Thoracic aorta (tissue), 2 donors: ENCODE results near the gene STX8. TPM values are rescaled to one million over a fixed set of nuclear protein-coding genes. Genes with fewer than 3 reads are reported as not detected.

Experiments
- ATAC-seq: fragments of 150-250 bp; one replicate; pipeline ENCODE4 v1.8.0; 2017; ENCODE audit warnings: low read depth; ENCODE audit not compliant: insufficient number of reproducible peaks, low FRiP score
- DNase-seq: peaks from one replicate; pipeline ENCODE4 v3.0.0-alpha.2; 2020; ENCODE audit warnings: low spot score
- H3K27ac ChIP-seq, 2 donors: fragments of 200-600 bp; sonication (generic); 1 replicate in 1 of 2; 2 replicates in 1 of 2; pipeline ENCODE4 v1.5.1; 2016; ENCODE audit warnings: mild to moderate bottlenecking in 2 of 2, moderate library complexity in 2 of 2
- H3K27me3 ChIP-seq: fragments of 200-600 bp; sonication (generic); replicated peaks from 2 replicates; pipeline ENCODE4 v1.6.0; 2016; ENCODE audit warnings: mild to moderate bottlenecking; ENCODE audit not compliant: insufficient read depth
- H3K36me3 ChIP-seq: fragments of 200-600 bp; sonication (generic); one replicate; pipeline ENCODE4 v1.5.1; 2016
- H3K4me1 ChIP-seq, 2 donors: fragments of 200-600 bp; sonication (generic); 1 replicate in 1 of 2; 2 replicates in 1 of 2; pipeline versions ENCODE4 v1.5.1 to v1.6.0; 2016; ENCODE audit warnings: low read depth in 2 of 2, mild to moderate bottlenecking in 1 of 2; ENCODE audit not compliant: control insufficient read depth in 1 of 2
- H3K4me3 ChIP-seq: fragments of 200-600 bp; sonication (generic); 2 replicates; pipeline ENCODE4 v1.5.1; 2016; ENCODE audit warnings: mild to moderate bottlenecking
- H3K9me3 ChIP-seq: fragments of 200-600 bp; sonication (generic); 2 replicates; pipeline ENCODE4 v1.5.1; 2016
- CTCF ChIP-seq: fragments of 200-600 bp; sonication (generic); IDR thresholded peaks from one replicate; pipeline ENCODE4 v1.5.1; 2019; ENCODE audit warnings: antibody characterized with exemption
- total RNA-seq, 2 donors: library from RNA; depleted of rRNA; stranded (reverse); fragments of >200 nt; gene quantifications; one replicate each; pipeline versions ENCODE4 v1.1.0 to v1.2.3, GENCODE V29; 2016

STX8 gene
- total RNA-seq, 2 donors from 2014 or later, result 93.9 to 99.8 TPM

- no peak for DNase-seq
- H3K4me1 ChIP-seq, result no peaks in the 10 kb centered on the region
- H3K27me3 ChIP-seq, result no peaks in the 10 kb centered on the region
- ATAC-seq, result no peak
- H3K27ac ChIP-seq, result no peak overlapping the region
- H3K4me3 ChIP-seq, result no peak overlapping the region
- no peaks in the 10 kb centered on the region for H3K36me3 ChIP-seq
- no peaks in the 10 kb centered on the region for H3K9me3 ChIP-seq
- TF ChIP-seq CTCF, result no peak
Measured at GRCh38 chr17:9371019-9371418, 204.6 kb downstream of the STX8 start.

- ATAC-seq, result no peak
Measured at GRCh38 chr17:9370467-9370866, 205.2 kb downstream of the STX8 start.

GRCh38 chr17:9368631-9369030 is 207.0 kb downstream of the STX8 start:
- no peak overlapping the region for H3K4me3 ChIP-seq
- no peak for TF ChIP-seq CTCF
- H3K27me3 ChIP-seq, result no peaks in the 10 kb centered on the region
- no peak overlapping the region for H3K27ac ChIP-seq
- no peak for DNase-seq
- no peak for ATAC-seq
- H3K4me1 ChIP-seq, result peaks cover 0 to 8% of the 10 kb centered on the region in 2 donors
- no peaks in the 10 kb centered on the region for H3K9me3 ChIP-seq
- H3K36me3 ChIP-seq, result no peaks in the 10 kb centered on the region

More at GRCh38 chr17:9370467-9370866, 205.2 kb downstream of the STX8 start:
- H3K4me3 ChIP-seq, result no peak overlapping the region
- no peak for DNase-seq
- H3K27ac ChIP-seq, result no peak overlapping the region
- no peak for TF ChIP-seq CTCF
- H3K9me3 ChIP-seq, result no peaks in the 10 kb centered on the region
- peaks cover 0 to 2% of the 10 kb centered on the region in 2 donors for H3K4me1 ChIP-seq
- H3K27me3 ChIP-seq, result no peaks in the 10 kb centered on the region
- H3K36me3 ChIP-seq, result no peaks in the 10 kb centered on the region

- no peak for ATAC-seq
- Histone ChIP-seq H3K27ac (no peak overlapping the region), H3K4me3 (no peak overlapping the region), H3K36me3 (no peaks in the 10 kb centered on the region), H3K9me3 (no peaks in the 10 kb centered on the region), H3K4me1 (peaks cover 0 to 8% of the 10 kb centered on the region in 2 donors), H3K27me3 (no peaks in the 10 kb centered on the region)
- no peak for TF ChIP-seq CTCF
- DNase-seq, result no peak
Measured at GRCh38 chr17:9367156-9367555, 208.5 kb downstream of the STX8 start.

- Histone ChIP-seq H3K4me3 (no peak overlapping the region), H3K27ac (no peak overlapping the region), H3K27me3 (no peaks in the 10 kb centered on the region), H3K4me1 (peaks cover 5 to 24% of the 10 kb centered on the region in 2 donors), H3K36me3 (no peaks in the 10 kb centered on the region), H3K9me3 (no peaks in the 10 kb centered on the region)
- DNase-seq (no peak), ATAC-seq (no peak)
- TF ChIP-seq CTCF, result no peak
Measured at GRCh38 chr17:9364837-9365430, 210.7 kb downstream of the STX8 start.
